Pancreas (tissue), 10 donors: ENCODE results near the gene DVL3. TPM values are rescaled to one million over a fixed set of nuclear protein-coding genes. Genes with fewer than 3 reads are reported as not detected.

Experiments used
- ATAC-seq, 4 donors: fragments of 200-7000 bp; cut with Tn5 transposase; one replicate each; pipeline versions ENCODE4 v1.8.0 to v1.9.1; 2020; ENCODE audit warnings: mild to moderate bottlenecking in 4 of 4, moderate library complexity in 4 of 4
- DNase-seq, 6 donors: peaks; one replicate each; pipeline ENCODE4 v3.0.0-alpha.2; 2020
- FAIRE-seq: peaks from 2 replicates; lab custom pipeline; 2012; peaks lifted over from hg19 to GRCh38; lab: Jason Lieb, UNC
- H3K27ac ChIP-seq, 4 donors: fragments of 200-600 bp; sonication (generic); 1 replicate in 3 of 4; 2 replicates in 1 of 4; pipeline versions ENCODE4 v1.5.0 to v1.8.0; 2020
- H3K27me3 ChIP-seq, 4 donors: fragments of 200-600 bp; one replicate each; pipeline ENCODE4 v1.8.0; 2021
- H3K36me3 ChIP-seq, 3 donors: fragments of 200-600 bp; sonication (generic) in 1 of 3; one replicate each; pipeline versions ENCODE4 v1.5.0 to v1.8.0; 2020 to 2021
- H3K4me1 ChIP-seq, 3 donors: fragments of 200-600 bp; one replicate each; pipeline ENCODE4 v1.8.0; 2021
- H3K4me3 ChIP-seq, 4 donors: fragments of 200-600 bp; sonication (generic) in 2 of 4; one replicate each; pipeline versions ENCODE4 v1.5.0 to v1.8.0; 2020 to 2021
- H3K9me3 ChIP-seq, 4 donors: fragments of 200-600 bp; one replicate each; pipeline ENCODE4 v1.8.0; 2021
- CTCF ChIP-seq, 4 donors: fragments of 200-600 bp; sonication (generic) in 3 of 4; IDR thresholded peaks; one replicate each; pipeline versions ENCODE4 v1.5.0 to v1.8.0; 2021; ENCODE audit warnings: antibody characterized with exemption in 4 of 4
- WGBS, 2 donors: extraction: QIAGEN DNeasy Blood & Tissue Kit; methylation state at CpG; one replicate each; pipeline ENCODE4 v1.1.7; 2013; 5-methylcytosine and 5-hydroxymethylcytosine counted together
- intact Hi-C, 3 donors: fragments of 100-400 bp; cut with DNase I; formaldehyde crosslinking; loops; one replicate each; pipeline versions ENCODE4 v1.11.1 to v1.14.2; 2022
- polyA plus RNA-seq, 2 donors: library from polyadenylated mRNA; stranded (reverse); fragments of 200-250 nt; gene quantifications; one replicate each; pipeline ENCODE4 v1.2.3, GENCODE V29; 2013
- total RNA-seq, 6 donors: library from RNA; stranded (reverse); fragmentation: NEBNext Ultra II Directional in 4 of 6; extraction: Animal tissue kit (Norgen Biotek cat#: 25700) in 4 of 6; gene quantifications; one replicate each; pipeline versions ENCODE4 v1.2.1 to v1.2.4, GENCODE V29; 2021 to 2023
- donor health status: healthy with polysubstance abuse.
- donor health status: DM: no; HTN: no; CAD: no; lungs with moderate emphysema.
- donor health status: DM: no; HTN: no; CAD: no.
- donor health status: control.
- donor health status: control.
- donor health status: Bipolar disorder and iron deficiency.
- donor health status: DM: yes; HTN: yes; CAD: no.
- donor health status: DM: no; HTN: no; CAD: no.
- donor health status: DM: no; HTN: no; CAD: no.
- donor health status: DM: yes; HTN: yes; CAD: no.

The DVL3 gene
- total and polyA plus RNA-seq, 8 donors: 31.0 to 53.8 (median 35.9) TPM

GRCh38 chr3:184174646-184175492, 19.7 kb downstream of the DVL3 start, which contains the start of gene AP2M1:
Gene AP2M1, plus strand, starts transcription at chr3:184174855. Its CDS starts 2,139 bp downstream, at chr3:184176994.
- ATAC-seq: peak; percentile 93 to 97 (median 94)
- TF ChIP-seq CTCF (IDR thresholded peaks at IDR 0.05): no peak
- Histone ChIP-seq H3K27me3 (no peaks in the 10 kb centered on the region), H3K9me3 (no peaks in the 10 kb centered on the region), H3K27ac (peak within 1 kb of the TSS in 3 of 4 donors; percentile 69 to 80 (median 72)), H3K4me1 (peaks cover 4 to 12% (median 7%) of the 10 kb centered on the region in 3 donors), H3K36me3 (peaks cover 0 to 24% (median 12%) of the 10 kb centered on the region in 3 donors), H3K4me3 (peak within 1 kb of the TSS; percentile 68 to 100 (median 87))
- WGBS, 2 donors: 0 to 1% methylated on average over 63 to 73 of the region's 73 CpGs
- peak; percentile 98 to 99 (median 98) for DNase-seq
- intact Hi-C loops: no loop called here
- no peak for FAIRE-seq

DNA sequence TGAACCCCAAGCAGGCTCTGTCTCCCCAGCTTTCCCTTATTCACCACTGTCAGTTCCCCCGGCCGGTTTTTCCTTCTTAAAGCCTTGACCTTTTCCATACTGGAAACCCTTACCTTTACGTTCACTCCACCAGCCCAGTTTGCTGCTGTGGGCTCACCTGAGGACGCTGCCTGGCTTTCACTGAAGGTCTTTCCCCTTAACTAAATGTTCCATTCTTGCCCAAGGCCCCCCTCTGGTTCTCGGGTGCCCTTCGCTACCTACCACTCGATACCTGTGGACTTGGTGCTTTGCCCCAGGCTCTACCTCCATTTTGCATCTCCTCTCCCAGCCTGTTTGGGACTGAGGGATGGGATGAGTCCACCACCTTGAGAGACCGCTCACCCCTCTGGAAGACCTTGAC, 20.3 kb downstream of the DVL3 start:
- Histone ChIP-seq H3K4me3 (peak overlapping the region; percentile 68 to 100 (median 87)), H3K4me1 (peaks cover 4 to 12% (median 7%) of the 10 kb centered on the region in 3 donors), H3K9me3 (no peaks in the 10 kb centered on the region), H3K27ac (no peak overlapping the region), H3K27me3 (no peaks in the 10 kb centered on the region), H3K36me3 (peaks cover 0 to 30% (median 18%) of the 10 kb centered on the region in 3 donors)
- TF ChIP-seq CTCF (IDR thresholded peaks at IDR 0.05): no peak
- intact Hi-C loops: no loop called here
- WGBS, 2 donors: 16 to 18% methylated on average over 8 of the region's 8 CpGs
- ATAC-seq (peak; percentile 1 to 5 (median 2)), FAIRE-seq (no peak), DNase-seq (no peak)

DNA sequence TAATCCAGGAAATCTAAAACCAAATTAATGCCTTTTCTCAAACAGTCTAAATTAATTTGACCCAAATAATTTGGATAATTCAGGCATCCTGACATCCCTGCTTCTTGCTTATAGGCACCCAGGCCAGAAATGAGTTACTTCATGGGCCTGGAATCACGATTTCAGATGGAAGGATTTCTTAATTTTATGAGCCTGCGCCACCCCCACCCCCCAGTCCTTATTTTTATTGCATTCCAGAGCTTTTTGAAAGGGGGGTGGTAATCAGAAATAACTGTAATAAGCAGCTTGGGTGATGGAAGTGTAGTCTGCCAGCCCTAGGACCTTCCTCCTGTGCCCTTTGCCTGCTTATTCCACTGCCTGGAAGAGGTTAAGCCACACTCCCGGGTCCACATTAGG, 20.8 kb downstream of the DVL3 start:
- intact Hi-C loops: no loop called here
- DNase-seq (no peak), FAIRE-seq (no peak), ATAC-seq (no peak)
- Histone ChIP-seq H3K9me3 (no peaks in the 10 kb centered on the region), H3K4me1 (peaks cover 4 to 12% (median 7%) of the 10 kb centered on the region in 3 donors), H3K27me3 (no peaks in the 10 kb centered on the region), H3K27ac (peak overlapping the region in 1 of 4 donors; percentile 45), H3K36me3 (peaks cover 0 to 34% (median 20%) of the 10 kb centered on the region in 3 donors), H3K4me3 (peak overlapping the region in 2 of 4 donors; percentile 68 to 100)
- 52 to 60% methylated on average over 3 of the region's 3 CpGs for WGBS, 2 donors
- TF ChIP-seq CTCF (IDR thresholded peaks at IDR 0.05): no peak

DNA sequence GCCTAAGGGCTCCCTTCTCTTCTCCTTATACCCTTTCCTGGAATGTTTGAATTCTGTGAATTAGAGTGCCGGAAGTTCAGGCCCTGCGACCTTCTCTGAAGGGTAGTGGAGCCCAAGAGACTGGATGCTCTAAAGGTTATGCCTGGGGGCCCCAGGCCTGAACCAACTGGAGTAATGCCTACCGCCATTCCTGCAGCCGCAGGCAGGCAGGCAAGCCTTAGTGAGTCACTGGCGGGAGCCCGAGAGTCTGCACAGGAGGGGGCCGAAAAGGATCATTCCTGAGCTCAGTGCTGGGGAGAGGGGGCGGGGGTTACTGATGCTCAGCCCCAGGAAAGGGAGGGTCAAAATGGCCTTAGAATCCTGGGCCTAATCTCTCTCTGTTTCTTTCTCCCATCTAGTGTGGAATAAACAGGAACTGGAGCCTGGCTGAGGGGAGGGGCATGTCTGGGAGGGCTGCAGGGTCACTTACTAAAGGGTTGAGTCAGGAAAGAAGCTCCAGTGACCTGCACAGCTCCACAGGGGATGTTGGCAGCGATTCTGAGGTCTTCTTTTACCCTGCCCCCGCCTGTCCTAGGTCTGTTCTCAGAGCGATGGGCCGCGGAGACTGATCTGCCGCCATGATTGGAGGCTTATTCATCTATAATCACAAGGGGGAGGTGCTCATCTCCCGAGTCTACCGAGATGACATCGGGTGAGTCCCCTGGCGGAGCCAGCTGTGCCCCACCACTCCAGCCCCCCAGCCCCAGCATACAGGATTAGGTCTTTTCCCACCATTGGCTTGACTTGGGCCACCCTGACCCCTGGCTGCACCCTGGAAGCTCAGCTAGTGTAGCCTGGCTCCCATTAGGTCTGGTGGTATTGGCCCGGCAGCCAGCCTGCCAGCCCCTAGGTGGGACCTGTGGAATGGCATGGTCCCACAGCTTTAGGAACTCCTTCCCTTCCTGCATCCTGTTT, 21.5 kb downstream of the DVL3 start:
- peak overlapping the region in 2 of 4 donors; percentile 4 to 45 for H3K27ac ChIP-seq
- peak in 3 of 4 donors; percentile 2 to 40 (median 10) for ATAC-seq
- no peak for TF ChIP-seq CTCF (IDR thresholded peaks at IDR 0.05)
- H3K27me3 ChIP-seq: no peaks in the 10 kb centered on the region
- peaks cover 4 to 12% (median 7%) of the 10 kb centered on the region in 3 donors for H3K4me1 ChIP-seq
- no peak for FAIRE-seq
- WGBS, 2 donors: 63 to 72% methylated on average over 17 to 19 of the region's 19 CpGs
- H3K36me3 ChIP-seq: peaks cover 5 to 34% (median 27%) of the 10 kb centered on the region in 3 donors
- DNase-seq: peak in 3 of 6 donors; percentile 41 to 62 (median 47)
- intact Hi-C loops: no loop called here
- no peaks in the 10 kb centered on the region for H3K9me3 ChIP-seq
- peak overlapping the region in 2 of 4 donors; percentile 68 to 100 for H3K4me3 ChIP-seq
